HT1080 (cell line): ENCODE data around the gene TSFM. TPM values are rescaled to one million over a fixed set of nuclear protein-coding genes. Genes with fewer than 3 reads are reported as not detected.
"Not testable (repeated sequence)": the region's sequence is repeated elsewhere in the genome, so short reads cannot be mapped to it uniquely, and the experiment has no call there.

ENCODE experiments used
- DNase-seq: peaks from one replicate; pipeline ENCODE4 v3.0.0-alpha.2; 2015; ENCODE audit warnings: low read depth
- total RNA-seq: library from RNA; depleted of rRNA; stranded (reverse); fragments of >200 nt; shearing (Covaris generic); gene quantifications from 2 replicates; pipeline ENCODE4 v1.2.3, GENCODE V29; 2014

Gene TSFM
- total RNA-seq, 1 experiment from 2014 or later, result 55.0 TPM

DNA sequence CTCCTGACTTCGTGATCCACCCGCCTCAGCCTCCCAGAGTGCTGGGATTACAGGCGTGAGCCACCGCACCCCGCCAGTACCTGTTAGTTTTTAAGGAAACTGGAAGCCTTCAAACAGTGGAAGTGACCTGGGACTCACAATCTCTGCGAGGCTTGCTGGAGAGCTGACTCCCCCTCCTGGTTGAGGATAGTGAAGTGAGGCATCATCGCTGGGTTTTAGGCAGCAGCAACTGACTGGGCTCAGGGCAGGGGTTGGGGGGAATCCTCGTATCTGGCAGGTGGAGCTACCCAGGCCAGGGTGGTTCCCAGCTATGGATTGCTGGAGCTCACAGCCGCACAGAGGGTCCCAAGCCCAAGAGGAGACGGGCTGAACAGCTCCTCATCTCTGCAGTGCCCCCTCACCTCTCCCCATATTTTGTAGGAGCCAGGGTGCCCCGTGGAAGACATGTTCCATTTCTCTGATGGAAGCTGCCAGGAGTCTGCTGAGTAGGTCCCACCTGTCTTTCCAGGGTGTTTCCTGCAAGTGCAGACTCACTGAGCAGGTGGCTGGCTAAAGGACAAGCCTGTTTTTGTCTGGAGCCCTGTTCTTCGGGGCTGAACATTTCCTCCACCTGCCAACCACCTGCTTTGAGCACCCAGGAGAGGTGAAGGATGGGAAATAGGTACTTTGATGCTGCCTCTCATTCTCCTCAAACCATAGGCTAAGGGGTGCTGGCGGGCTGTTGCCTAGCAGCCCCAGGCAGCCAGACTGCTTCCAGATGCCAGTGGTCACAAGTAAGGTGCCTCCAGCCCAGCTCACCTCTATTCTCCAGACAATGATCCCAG, 32.8 kb downstream of the TSFM start:
- no peak for DNase-seq

GRCh38 chr12:57816001-57816854, 33.6 kb downstream of the TSFM start:
- DNase-seq, result no peak

GRCh38 chr12:57816855-57817151, 34.2 kb downstream of the TSFM start:
- no peak for DNase-seq

- no peak for DNase-seq
Observed at GRCh38 chr12:57817261-57817989, 34.8 kb downstream of the TSFM start.

- DNase-seq, result not testable (repeated sequence)
Observed at GRCh38 chr12:57817990-57818331, 35.4 kb downstream of the TSFM start.

DNA sequence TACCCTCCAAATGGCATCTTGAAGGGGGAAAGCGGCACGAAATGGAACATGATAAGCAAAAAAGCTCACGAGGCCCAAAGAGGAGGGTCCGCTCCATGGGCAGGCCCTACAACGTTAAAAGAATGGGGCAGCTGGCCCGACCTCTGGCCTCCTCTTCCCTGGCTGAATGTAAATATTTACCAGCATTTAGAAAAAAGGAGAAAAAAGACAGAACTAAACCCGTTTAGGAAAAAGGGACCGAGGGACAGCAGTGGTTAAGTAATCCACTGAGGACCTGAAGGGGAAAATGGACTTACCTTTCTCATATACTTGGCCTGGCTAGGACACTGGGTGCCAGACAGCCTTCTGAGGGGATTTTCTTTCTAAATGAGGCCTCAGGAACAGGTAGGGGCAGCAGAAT, 37.5 kb downstream of the TSFM start:
- DNase-seq, result not testable (repeated sequence)

DNA sequence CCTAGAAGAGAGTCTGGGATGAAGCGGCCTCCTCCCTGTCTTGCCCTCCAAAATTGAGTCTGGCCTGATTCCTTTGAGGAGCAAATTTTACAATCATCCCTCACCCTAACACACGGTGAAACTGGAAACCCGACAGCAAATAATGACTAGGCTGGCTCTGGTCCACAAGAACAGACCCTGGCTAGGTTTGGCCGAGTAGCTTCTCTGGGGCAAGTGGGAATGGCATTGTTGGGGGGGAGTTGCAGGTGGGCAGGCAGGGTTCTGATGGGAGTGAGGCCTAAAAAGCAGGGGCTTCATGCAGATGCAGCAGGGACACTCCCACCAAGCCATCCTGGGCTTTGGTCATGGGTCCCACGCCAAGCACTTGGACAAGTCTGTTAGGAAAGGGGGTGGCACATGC, 38.4 kb downstream of the TSFM start:
- not testable (repeated sequence) for DNase-seq

DNA sequence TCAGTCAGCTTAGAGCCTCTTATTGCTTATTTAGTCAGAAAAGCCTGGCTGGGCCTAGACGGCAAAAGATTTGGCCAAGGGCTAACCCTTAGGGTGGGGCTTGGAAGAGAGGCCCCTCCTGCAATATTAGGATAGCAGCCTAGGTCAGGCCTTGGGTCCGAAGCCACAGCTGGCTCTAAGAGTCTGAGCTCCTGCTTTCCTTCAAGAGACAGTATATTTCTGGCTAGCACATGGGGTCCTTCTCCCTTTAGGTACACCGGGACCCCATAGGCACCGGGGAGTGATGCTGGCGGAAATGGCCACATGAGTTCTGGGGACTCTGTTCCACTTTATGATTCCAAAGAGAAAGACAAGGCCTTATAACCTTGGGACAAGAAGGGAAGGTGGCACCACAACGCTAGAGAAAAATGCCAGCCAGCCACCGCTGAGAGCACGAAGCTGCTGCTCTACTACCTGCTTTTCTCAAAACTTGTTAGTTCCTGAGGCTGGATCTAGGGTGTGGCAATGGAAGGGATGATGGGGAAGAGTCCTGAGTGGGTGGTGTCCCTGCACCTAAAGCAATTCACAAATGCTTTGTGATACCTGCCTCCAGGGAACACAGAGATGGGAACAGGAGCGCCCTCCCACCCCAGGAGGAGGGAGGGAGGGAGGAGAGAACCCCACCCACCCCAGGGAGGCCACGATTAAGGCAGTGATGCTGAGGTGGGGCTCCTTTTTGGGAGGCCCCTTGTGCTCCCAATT, 39.1 kb downstream of the TSFM start:
- DNase-seq, result no peak

- no peak for DNase-seq
Observed at GRCh38 chr12:57822392-57823130, 40.0 kb downstream of the TSFM start.

DNA sequence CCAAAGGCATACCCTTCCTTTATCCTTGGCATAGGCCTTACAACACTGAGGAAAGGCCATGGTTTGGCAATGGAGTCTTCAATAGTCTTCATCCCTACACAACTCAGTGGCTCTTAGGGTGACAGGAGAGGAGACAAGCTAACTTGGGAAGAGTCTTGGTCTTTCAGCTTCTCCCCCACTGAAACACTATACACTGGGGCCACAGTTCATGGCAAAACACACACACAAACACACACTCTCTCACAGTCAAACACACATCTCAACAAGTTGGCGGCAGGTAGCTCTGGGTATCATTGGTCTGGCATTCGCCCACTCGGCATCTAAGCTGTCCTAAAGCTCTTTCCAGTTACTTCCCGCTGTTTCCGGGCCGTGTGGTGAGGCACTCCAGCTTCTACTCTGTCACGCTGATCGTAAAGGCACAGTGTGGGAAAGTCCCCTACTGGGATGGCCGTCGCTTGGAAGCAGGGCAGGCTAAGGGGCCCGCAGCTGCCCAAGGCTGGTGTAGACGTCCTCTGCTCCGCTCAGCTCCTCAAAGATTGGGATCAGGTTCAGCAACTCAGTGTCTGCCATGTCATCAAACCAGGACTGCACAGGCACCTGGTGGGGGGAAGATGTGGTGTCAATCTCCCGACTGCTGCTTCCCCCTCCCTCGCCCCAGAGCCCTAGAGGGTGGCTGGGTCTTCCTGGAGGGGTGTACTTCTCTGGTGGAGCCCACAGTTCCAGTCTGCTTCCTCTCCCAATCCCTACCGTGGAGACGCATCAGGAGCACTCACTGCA, 40.7 kb downstream of the TSFM start:
- no peak for DNase-seq

GRCh38 chr12:57823908-57824640, 41.5 kb downstream of the TSFM start:
- DNase-seq, result no peak

DNA sequence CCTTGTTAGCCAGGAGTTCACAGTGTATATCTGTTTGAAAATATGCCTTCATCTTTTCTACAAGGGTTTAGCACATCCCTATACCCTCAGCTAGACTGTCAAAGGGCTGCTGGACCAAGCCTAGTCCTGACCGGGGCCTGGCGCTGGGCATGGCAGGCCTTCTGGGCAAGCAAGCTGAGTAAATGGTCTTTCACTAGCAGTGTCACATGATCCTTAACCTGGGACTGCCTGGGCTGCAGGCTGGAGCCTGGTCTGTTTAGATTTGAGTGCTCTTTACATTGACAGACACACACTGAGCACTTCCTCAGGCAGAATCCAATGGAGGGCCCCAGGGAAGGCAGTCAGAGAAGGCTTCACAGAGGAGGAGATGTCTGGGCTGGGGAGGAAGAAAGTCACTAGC, 42.9 kb downstream of the TSFM start:
- no peak for DNase-seq

DNA sequence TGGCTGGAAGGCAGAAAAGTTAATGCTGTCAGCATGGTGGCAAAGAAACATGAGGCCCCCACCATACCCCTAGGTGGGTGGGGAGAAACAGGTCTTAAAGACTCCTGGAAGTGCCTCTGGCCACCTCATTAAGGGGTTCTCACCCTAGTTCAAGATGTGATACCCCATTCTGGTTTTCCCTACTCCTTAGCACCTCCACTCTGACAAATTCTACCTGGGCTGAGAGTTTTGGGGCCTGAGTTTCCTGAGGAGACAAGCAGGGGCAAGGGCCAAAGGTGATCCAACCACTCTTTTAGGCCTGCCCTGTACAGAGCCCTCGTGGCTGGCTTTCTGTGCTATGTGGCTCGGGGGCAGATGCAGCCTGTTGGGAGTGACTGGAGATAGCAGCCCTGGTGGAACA, 43.8 kb downstream of the TSFM start:
- DNase-seq, result no peak

- no peak for DNase-seq
Observed at GRCh38 chr12:57826966-57827365, 44.4 kb downstream of the TSFM start.

GRCh38 chr12:57829025-57829777, 46.6 kb downstream of the TSFM start:
- no peak for DNase-seq

DNA sequence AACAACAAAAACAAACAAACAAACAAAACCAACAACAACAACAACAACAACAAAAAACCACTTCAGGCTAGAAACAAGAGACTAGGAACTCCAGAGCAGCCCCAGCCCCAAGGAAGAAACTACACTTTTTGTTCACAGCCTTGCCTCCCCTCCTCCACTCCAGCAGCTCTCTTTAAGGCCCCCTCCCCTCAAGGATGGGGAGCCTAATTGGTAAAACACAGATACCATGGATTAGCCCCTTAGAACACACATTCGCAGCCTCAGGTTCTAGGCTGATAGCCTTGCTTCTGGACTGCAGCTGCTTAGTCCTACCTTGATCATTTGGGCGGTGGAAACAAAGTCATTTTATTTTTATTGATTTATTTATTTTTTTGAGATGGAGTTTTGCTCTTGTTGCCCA, 47.8 kb downstream of the TSFM start:
- DNase-seq, result no peak

DNA sequence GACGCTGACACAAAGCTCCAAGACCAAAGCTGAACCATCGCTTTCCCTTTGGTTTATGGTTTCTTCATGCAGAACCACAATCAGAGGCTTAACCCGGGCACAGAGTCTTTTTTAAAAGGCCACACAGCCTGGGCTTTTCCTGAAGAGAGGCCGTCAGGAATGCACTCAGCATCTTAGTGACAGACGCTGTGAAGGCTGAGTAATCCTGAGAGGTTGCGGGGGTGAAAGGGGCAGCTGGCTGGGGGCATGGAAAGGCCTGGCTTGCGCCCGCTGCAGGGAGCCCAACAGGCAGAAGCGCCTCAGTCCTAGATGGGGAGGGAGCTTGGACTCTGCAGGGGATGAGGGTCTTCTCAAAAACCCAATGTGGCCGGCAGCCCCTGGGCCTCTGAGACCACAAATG, 50.4 kb downstream of the TSFM start:
- no peak for DNase-seq

- DNase-seq, result no peak
Observed at GRCh38 chr12:57833672-57834071, 51.1 kb downstream of the TSFM start.
